Upper lobe of left lung (tissue), 4 donors: ENCODE results near the gene NTN1.

Experiments used
- POLR2A ChIP-seq, 4 donors: fragments of 450-650 bp; IDR thresholded peaks; one replicate each; pipeline ENCODE4 v1.5.1; 2016 to 2017; ENCODE audit warnings: antibody characterized with exemption in 4 of 4, mild to moderate bottlenecking in 2 of 4
- POLR2AphosphoS5 ChIP-seq, 2 donors: sonication (generic); formaldehyde crosslinking; IDR thresholded peaks; one replicate each; pipeline ENCODE4 v1.5.1; 2017; ENCODE audit warnings: antibody characterized with exemption in 2 of 2

DNA sequence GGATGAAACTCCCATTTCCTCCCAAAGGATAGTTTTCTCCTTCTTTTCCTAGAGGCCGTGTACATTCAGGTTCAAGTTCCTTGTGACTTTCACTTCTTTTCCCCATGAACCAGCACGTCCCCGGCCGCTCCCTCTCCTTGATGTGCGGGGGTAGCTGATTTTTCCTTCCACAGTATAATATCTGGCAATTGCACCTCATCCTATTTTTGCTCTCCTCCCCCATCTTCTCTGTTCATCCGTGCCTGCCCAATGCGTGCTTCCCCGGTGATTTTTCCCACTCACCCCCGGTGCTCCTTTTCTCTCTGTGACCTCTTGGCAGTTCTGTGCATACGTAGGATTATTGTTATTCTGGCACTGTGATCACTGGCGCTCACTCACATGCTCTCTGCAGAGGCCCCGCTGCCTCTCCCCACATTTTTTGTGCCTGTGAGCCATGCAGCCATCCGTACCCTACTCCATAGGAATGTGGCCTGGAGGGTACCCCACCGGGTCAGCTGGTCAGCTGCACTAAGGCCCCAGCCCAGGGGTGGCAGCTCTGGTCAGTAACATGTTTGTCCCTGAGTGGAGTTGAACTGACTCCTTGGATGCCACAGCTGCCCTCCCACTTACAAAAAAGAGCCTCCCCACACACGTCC lies 100.0 kb downstream of the NTN1 start:
- no peak for TF ChIP-seq POLR2AphosphoS5 (IDR thresholded peaks at IDR 0.05)
- no peak for TF ChIP-seq POLR2A (IDR thresholded peaks at IDR 0.05)
